Kidney epithelial cell (primary cell): ENCODE data around the gene HOXA13. TPM values are rescaled to one million over a fixed set of nuclear protein-coding genes. Genes with fewer than 3 reads are reported as not detected.

Source experiments
- DNase-seq: peaks from one replicate; pipeline ENCODE4 v3.0.0-alpha.2; 2010; ENCODE audit warnings: low read depth
- H3K27me3 ChIP-seq: 2 replicates; pipeline ENCODE4 v1.6.0; 2011; ENCODE audit warnings: low read length; ENCODE audit not compliant: control insufficient read depth, insufficient read depth
- H3K36me3 ChIP-seq: 2 replicates; pipeline ENCODE4 v1.5.1; 2011; ENCODE audit warnings: low read length; ENCODE audit not compliant: control insufficient read depth, insufficient read depth
- H3K4me3 ChIP-seq: 2 replicates; pipeline ENCODE4 v1.5.1; 2011; ENCODE audit warnings: low read depth, mild to moderate bottlenecking, control low read depth, low read length
- total RNA-seq: library from RNA; depleted of rRNA; stranded (reverse); fragments of >200 nt; gene quantifications from 2 replicates; pipeline ENCODE4 v1.2.3, GENCODE V29; 2015
- TF ChIP-seq, protein P1 (sequence below): IDR thresholded peaks from 2 replicates; pipeline ENCODE4 v1.5.1; 2011; ENCODE audit warnings: mild to moderate bottlenecking, moderate library complexity, low read length, control low read depth, inconsistent platforms; ENCODE audit not compliant: insufficient read depth, poor library complexity, severe bottlenecking

The HOXA13 gene
- total RNA-seq, 1 donor from 2014 or later = not detected

DNA sequence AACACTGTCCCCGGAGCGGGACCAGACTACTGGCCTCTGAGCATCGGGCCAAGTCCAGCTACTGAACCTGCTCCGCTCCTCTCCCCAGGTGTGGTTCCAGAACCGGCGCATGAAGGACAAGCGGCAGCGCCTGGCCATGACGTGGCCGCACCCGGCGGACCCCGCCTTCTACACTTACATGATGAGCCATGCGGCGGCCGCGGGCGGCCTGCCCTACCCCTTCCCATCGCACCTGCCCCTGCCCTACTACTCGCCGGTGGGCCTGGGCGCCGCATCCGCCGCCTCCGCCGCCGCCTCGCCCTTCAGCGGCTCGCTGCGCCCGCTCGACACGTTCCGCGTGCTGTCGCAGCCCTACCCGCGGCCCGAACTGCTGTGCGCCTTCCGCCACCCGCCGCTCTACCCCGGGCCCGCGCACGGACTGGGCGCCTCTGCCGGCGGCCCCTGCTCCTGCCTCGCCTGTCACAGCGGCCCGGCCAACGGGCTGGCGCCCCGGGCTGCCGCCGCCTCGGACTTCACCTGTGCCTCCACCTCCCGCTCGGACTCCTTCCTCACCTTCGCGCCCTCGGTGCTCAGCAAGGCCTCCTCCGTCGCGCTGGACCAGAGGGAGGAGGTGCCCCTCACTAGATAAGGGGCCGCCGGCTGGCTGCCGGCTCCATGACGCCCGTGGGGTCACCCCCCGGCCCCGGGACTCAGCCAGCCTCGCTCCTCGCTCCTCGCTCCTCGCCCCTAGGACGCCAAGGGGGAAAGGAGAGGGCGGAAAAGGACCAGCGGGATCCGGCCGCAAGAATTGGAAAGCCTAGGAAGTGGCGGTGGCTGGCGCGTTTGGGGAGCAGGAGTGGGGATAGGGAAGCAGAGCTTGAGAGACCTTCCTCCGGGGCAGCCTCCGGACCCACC lies 46.2 kb upstream of the HOXA13 start:
- no peak for DNase-seq
- Histone ChIP-seq H3K4me3 (no peak overlapping the region), H3K36me3 (no peaks in the 10 kb centered on the region), H3K27me3 (peaks cover 99% of the 10 kb centered on the region)
- TF ChIP-seq, protein P1, sequence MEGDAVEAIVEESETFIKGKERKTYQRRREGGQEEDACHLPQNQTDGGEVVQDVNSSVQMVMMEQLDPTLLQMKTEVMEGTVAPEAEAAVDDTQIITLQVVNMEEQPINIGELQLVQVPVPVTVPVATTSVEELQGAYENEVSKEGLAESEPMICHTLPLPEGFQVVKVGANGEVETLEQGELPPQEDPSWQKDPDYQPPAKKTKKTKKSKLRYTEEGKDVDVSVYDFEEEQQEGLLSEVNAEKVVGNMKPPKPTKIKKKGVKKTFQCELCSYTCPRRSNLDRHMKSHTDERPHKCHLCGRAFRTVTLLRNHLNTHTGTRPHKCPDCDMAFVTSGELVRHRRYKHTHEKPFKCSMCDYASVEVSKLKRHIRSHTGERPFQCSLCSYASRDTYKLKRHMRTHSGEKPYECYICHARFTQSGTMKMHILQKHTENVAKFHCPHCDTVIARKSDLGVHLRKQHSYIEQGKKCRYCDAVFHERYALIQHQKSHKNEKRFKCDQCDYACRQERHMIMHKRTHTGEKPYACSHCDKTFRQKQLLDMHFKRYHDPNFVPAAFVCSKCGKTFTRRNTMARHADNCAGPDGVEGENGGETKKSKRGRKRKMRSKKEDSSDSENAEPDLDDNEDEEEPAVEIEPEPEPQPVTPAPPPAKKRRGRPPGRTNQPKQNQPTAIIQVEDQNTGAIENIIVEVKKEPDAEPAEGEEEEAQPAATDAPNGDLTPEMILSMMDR = no peak

DNA sequence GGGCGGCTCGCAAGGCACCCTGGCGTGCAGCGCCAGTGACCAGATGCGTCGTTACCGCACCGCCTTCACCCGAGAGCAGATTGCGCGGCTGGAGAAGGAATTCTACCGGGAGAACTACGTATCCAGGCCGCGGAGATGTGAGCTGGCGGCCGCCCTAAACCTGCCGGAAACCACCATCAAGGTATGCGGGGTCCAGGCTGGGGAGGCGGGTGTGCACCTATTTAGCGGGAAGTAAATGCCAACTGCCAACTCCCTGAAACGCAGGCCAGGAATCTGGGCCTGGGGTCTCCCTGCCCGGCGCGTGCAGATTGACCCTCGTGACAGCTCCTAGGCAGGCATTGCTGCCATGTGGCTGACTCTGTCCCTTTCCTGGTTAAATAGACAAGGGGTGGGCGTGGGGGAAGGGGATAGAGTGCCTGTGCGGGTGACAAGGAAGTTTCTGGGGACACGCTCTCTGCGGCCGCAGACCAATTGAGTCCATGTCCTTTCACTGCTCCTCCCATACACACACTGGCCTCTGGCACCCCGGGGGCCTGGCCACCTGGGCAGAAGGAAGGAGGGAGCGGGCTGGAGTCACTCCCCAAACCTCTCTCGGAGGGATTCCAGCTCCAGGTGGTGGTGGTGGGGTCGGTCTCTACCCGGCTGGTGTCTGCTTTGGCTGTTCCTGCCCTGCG lies 45.4 kb upstream of the HOXA13 start:
- TF ChIP-seq, protein P1 = no peak
- Histone ChIP-seq H3K36me3 (no peaks in the 10 kb centered on the region), H3K4me3 (no peak overlapping the region), H3K27me3 (peaks cover 99% of the 10 kb centered on the region)
- DNase-seq = no peak

DNA sequence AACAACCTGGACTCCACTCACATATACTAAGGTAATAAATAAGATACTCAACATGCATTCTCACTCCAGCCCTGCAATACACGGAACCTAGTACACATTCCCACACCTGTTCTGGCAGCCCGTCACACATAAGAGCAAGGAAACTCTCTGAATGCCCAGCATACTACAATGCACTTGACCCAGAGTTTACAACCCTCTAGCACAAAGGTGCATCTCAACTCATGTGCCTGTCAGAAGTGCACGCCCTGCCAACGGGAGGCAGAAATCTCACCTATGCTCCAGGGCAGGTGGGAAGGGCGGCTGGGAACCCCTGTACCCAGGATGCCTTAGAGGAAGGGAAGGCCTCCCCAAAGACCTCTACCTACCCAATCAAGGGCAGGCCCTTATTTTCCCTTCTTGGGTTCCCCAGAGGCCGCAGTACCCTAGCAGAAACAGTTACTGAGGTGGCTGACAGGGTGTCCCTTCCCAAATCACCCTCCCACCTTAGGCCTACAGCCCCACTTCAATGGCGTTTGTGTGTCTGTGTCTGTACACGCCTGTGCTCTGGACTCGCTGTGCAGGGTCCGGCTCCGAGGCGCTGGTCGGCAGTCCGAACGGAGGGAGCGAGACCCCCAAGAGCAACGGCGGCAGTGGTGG lies 44.7 kb upstream of the HOXA13 start:
- H3K36me3 ChIP-seq = no peaks in the 10 kb centered on the region
- TF ChIP-seq, protein P1 = no peak
- H3K4me3 ChIP-seq = no peak overlapping the region
- H3K27me3 ChIP-seq = peaks cover 99% of the 10 kb centered on the region
- no peak for DNase-seq

DNA sequence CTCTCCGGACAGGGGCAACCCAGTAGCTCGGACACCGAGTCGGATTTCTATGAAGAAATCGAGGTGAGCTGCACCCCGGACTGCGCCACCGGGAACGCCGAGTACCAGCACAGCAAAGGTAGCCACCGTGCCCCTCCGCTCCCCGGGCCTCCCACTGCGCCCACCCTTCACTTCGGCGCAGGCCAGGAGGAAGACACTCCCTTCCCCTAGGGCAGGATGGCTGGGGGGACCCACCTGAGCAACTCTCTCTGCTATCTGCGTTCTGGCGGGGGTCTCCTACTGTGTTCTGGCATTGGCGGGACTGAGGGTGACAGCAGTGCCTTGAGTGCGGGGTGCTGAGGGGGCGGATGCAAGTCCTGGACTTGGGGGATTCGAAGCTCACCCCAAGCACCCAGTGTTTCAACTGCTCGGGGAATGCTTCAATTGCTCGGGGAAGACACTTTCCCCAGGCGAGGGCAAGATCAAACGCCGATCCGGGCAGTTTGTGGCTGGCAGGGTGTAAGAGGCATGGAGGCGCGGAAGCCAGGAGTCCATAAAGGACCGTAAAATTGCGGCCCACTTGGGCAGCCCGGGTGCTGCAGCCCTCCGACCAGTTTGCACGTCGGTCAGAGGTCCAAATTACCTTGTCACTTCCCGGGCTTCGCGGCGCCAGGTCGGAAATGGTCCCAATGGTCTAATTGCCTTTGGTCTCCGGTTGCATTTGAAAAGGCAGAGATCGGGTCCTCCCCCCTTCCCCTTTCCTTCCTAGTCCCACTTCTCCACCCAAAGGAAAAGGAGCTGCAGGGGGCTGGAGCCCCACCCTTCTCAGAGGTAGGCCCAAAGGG lies 43.7 kb upstream of the HOXA13 start:
- peaks cover 99% of the 10 kb centered on the region for H3K27me3 ChIP-seq
- no peak for DNase-seq
- no peaks in the 10 kb centered on the region for H3K36me3 ChIP-seq
- no peak overlapping the region for H3K4me3 ChIP-seq
- TF ChIP-seq, protein P1 = no peak

DNA sequence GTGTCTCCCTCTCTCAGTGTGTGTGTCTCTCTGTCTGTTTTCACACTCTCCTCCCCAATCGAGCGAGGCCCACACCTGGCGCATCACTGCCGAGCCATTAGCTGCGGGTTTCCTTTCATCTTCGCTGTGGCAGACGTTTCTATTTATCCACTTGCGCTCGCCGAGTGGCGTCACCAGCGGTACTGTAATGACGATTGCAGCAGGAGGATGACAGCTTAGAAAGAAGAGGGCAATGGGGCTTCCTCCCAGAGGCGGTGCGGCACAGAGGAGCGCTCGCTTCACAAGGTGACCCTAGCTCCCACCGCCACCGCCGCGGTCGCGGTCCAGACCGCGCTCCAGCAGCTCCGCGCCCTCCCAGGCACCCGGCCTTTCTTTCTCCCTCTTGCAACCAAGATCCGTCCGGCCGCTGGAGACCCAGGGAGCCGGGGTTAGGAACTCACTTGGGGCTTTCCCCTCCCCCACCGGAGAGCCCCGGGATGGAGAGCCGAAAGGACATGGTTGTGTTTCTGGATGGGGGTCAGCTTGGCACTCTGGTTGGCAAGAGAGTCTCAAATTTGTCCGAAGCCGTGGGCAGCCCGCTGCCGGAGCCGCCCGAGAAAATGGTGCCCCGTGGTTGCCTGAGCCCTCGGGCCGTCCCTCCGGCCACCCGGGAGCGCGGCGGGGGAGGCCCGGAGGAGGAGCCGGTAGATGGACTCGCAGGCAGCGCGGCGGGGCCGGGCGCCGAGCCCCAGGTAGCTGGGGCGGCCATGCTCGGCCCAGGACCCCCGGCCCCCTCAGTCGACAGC lies 42.9 kb upstream of the HOXA13 start, which contains the start of gene EVX1:
EVX1 (plus strand) TSS at position 248 of the 785 bp plus-strand sequence; CDS start at position 477, 229 bp downstream.
- peaks cover 98% of the 10 kb centered on the region for H3K27me3 ChIP-seq
- TF ChIP-seq, protein P1 = no peak
- H3K36me3 ChIP-seq = no peaks in the 10 kb centered on the region
- no peak for DNase-seq
- no peak within 1 kb of the TSS for H3K4me3 ChIP-seq
